ENCODE measurements around the gene AURKB. TPM values are rescaled to one million over a fixed set of nuclear protein-coding genes. Genes with fewer than 3 reads are reported as not detected.
A peak's percentile ranks its signal among the peaks of the same experiment; 100 is the strongest.

The AURKB gene
- total and polyA plus RNA-seq, 2 of the 13 experiments (the other 11 are each of a cell fraction or from before 2014, with no cell fraction given), result 29.5 to 75.3 TPM

DNA sequence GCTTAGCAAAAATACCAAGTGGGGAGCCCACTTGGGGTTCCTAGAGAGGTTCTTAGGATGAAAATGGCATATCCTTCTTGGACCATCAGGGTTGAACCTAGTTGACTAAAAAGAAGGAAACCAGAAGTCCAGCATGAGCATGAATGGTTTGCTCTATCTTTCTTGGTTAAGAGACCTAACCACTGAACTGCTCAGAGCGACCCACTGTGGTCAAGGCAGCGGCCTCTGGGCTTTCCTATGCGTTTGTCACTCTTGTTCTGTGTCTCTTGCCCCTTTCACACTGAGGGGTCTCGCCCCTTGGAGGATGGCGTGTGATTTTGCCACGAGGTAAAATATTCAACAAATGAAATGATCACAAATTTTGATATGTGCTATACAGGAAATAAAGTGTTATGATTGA, 19.9 kb downstream of the AURKB start (continued):
- TF ChIP-seq, protein P1, sequence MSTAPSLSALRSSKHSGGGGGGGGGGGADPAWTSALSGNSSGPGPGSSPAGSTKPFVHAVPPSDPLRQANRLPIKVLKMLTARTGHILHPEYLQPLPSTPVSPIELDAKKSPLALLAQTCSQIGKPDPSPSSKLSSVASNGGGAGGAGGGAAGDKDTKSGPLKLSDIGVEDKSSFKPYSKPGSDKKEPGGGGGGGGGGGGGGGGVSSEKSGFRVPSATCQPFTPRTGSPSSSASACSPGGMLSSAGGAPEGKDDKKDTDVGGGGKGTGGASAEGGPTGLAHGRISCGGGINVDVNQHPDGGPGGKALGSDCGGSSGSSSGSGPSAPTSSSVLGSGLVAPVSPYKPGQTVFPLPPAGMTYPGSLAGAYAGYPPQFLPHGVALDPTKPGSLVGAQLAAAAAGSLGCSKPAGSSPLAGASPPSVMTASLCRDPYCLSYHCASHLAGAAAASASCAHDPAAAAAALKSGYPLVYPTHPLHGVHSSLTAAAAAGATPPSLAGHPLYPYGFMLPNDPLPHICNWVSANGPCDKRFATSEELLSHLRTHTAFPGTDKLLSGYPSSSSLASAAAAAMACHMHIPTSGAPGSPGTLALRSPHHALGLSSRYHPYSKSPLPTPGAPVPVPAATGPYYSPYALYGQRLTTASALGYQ (CRISPR knock-in tag; IDR thresholded peaks at IDR 0.05), result no peak

DNA sequence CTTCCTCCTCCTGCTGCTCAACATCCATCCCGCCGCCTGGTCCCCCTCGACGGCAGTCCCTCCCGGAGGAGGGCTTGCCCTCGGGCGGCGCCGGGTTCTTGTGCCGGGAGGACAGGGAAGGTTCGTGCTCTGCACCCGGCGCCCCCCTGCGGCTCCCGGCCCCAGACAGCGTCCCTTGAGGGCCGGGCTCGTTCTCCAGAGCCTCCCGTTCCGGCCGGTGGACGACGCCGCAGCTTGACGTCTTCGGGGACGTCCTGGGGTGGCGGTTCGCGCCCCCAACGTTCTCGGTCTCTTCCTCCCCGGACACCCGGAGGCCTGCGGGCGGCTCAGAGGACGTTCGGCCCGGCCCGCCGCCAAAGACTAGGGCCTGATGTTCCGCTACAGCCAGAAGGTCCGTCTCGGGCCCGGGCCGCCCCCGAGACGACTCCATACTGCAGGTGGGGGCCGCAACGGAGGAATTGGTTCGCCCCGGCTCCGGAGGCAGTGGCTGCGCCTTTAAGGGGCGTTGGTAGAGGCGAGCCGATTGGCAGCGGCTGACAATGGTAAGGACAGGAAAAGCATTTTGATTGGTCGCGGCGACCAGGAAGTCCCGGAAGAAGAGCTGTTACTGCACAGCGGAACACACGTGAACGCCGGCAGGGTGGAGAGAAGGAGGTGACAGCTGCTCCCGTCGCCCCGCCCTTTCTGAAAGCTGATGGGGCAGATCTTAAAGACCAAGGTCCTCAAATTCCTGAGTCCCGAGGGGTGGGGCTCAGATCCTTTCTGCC, 20.5 kb downstream of the AURKB start, which contains the start of gene BORCS6:
TSS of gene BORCS6 (minus strand) at position 470 of the 767 bp plus-strand sequence. CDS start at position 430, 40 bp downstream.
- peak; percentile 67 for ATAC-seq
- intact Hi-C loops (cut with micrococcal nuclease; ENCODE audit: unreplicated experiment), result loop anchor here (5.0 kb wide), 1 partner anchor 53 kb away; no protein-coding TSS in a partner anchor
- in situ Hi-C loops (cut with HindIII; ENCODE audit: extremely low pct_ligation_motif_present, low pct_unique_long_range_greater_than_20kb), result loop anchor here (5.0 to 10.0 kb wide), 2 partner anchors 32 to 65 kb away; partner anchors contain the start of gene HES7
- Histone ChIP-seq H2AFZ (ENCODE audit: low read length) (no peak within 1 kb of the TSS), H3K36me3 (replicated peaks in 1 of 2; ENCODE audit: control insufficient read depth in 1 of 2, insufficient read depth in 2 of 2, low read length in 2 of 2) (no peaks in the 10 kb centered on the region), H3K79me2 (ENCODE audit: insufficient read depth, low read length) (peaks cover 8% of the 10 kb centered on the region), H3K9me3 (ENCODE audit: low read length) (no peaks in the 10 kb centered on the region), H3K4me2 (ENCODE audit: low read depth, low read length) (peak within 1 kb of the TSS; percentile 98), H3K4me1 (ENCODE audit: insufficient read depth, low read length) (peaks cover 47% of the 10 kb centered on the region), H3K9ac (ENCODE audit: insufficient read depth, low read depth, low read length) (peak within 1 kb of the TSS; percentile 79), H3K27me3 (ENCODE audit: control insufficient read depth in 1 of 2, insufficient read depth in 2 of 2, low read length in 2 of 2) (no peaks in the 10 kb centered on the region; a peak in 1 of 5 replicates), H3K27ac (ENCODE audit: extremely low read length, insufficient read depth, low read length) (peak within 1 kb of the TSS; percentile 64), H3K4me3 (replicated peaks in 1 of 3; ENCODE audit: insufficient read depth in 1 of 3, low read depth in 2 of 3, low read length in 3 of 3) (peak within 1 kb of the TSS; percentile 74 to 92 (median 77)), H4K20me1 (ENCODE audit: insufficient read depth, low read length) (peaks cover 6% of the 10 kb centered on the region)
- DNase-seq (ENCODE audit: low spot score), result peak; percentile 95
- CTCF ChIA-PET (ENCODE audit: low intra/inter-chr PET ratio, low total read pairs), result no interaction called here
- under 1% methylated on average over 28 of the region's 70 CpGs for WGBS (ENCODE audit: low lambda C conversion rate)
- POLR2A ChIA-PET, result interaction anchor here (0.7 to 9.9 kb wide), 10 partner anchors 15 to 503 kb away, joined by 3 to 160 read pairs (median 12); partner anchors contain the start of genes AURKB, CTC1, PFAS and SLC25A35
- TSS peak; percentile 71 for BruUV-seq (replicated peaks)
- FAIRE-seq, result peak; percentile 76
- TF ChIP-seq ZNF207 (IDR thresholded peaks at IDR 0.05; ENCODE audit: borderline replicate concordance), result no peak
- peak; percentile 36; the same call in 1 of the 2 replicates for TF ChIP-seq ZSCAN25 (CRISPR knock-in tag; IDR thresholded peaks at IDR 0.05)
- TF ChIP-seq, protein P2, sequence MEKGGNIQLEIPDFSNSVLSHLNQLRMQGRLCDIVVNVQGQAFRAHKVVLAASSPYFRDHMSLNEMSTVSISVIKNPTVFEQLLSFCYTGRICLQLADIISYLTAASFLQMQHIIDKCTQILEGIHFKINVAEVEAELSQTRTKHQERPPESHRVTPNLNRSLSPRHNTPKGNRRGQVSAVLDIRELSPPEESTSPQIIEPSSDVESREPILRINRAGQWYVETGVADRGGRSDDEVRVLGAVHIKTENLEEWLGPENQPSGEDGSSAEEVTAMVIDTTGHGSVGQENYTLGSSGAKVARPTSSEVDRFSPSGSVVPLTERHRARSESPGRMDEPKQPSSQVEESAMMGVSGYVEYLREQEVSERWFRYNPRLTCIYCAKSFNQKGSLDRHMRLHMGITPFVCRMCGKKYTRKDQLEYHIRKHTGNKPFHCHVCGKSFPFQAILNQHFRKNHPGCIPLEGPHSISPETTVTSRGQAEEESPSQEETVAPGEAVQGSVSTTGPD (CRISPR knock-in tag; IDR thresholded peaks at IDR 0.05), result no peak
- TF ChIP-seq, protein P3, sequence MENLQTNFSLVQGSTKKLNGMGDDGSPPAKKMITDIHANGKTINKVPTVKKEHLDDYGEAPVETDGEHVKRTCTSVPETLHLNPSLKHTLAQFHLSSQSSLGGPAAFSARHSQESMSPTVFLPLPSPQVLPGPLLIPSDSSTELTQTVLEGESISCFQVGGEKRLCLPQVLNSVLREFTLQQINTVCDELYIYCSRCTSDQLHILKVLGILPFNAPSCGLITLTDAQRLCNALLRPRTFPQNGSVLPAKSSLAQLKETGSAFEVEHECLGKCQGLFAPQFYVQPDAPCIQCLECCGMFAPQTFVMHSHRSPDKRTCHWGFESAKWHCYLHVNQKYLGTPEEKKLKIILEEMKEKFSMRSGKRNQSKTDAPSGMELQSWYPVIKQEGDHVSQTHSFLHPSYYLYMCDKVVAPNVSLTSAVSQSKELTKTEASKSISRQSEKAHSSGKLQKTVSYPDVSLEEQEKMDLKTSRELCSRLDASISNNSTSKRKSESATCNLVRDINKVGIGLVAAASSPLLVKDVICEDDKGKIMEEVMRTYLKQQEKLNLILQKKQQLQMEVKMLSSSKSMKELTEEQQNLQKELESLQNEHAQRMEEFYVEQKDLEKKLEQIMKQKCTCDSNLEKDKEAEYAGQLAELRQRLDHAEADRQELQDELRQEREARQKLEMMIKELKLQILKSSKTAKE (CRISPR knock-in tag; IDR thresholded peaks at IDR 0.05; ENCODE audit: borderline replicate concordance), result no peak
- TF ChIP-seq ZNF446 (CRISPR knock-in tag; IDR thresholded peaks at IDR 0.05), result no peak
- no peak; the same call in 1 of the 2 replicates for TF ChIP-seq KDM5B (CRISPR knock-in tag; IDR thresholded peaks at IDR 0.05; ENCODE audit: borderline replicate concordance)
- peak; percentile 61; the same call in 1 of the 2 replicates for TF ChIP-seq ZSCAN21 (CRISPR knock-in tag; IDR thresholded peaks at IDR 0.05; ENCODE audit: borderline replicate concordance)
- TF ChIP-seq ZSCAN12 (CRISPR knock-in tag; IDR thresholded peaks at IDR 0.05), result no peak
- TF ChIP-seq, protein P4, sequence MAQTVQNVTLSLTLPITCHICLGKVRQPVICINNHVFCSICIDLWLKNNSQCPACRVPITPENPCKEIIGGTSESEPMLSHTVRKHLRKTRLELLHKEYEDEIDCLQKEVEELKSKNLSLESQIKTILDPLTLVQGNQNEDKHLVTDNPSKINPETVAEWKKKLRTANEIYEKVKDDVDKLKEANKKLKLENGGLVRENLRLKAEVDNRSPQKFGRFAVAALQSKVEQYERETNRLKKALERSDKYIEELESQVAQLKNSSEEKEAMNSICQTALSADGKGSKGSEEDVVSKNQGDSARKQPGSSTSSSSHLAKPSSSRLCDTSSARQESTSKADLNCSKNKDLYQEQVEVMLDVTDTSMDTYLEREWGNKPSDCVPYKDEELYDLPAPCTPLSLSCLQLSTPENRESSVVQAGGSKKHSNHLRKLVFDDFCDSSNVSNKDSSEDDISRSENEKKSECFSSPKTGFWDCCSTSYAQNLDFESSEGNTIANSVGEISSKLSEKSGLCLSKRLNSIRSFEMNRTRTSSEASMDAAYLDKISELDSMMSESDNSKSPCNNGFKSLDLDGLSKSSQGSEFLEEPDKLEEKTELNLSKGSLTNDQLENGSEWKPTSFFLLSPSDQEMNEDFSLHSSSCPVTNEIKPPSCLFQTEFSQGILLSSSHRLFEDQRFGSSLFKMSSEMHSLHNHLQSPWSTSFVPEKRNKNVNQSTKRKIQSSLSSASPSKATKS (CRISPR knock-in tag; IDR thresholded peaks at IDR 0.05), result no peak

All from HepG2 (cell line).